Stimulated activated CD8-positive, alpha-beta memory T cell treated with anti-CD3 and anti-CD28 coated beads, Interleukin-15, amount 100 ng/mL, for 24 hours (primary cell): Measurements from ENCODE around the gene AJAP1.
"Not testable (repeated sequence)": the region's sequence is repeated elsewhere in the genome, so short reads cannot be mapped to it uniquely, and the experiment has no call there.

ENCODE experiments used
- DNase-seq: peaks from one replicate; pipeline ENCODE4 v3.0.0-alpha.2; 2020; ENCODE audit warnings: low read depth

The AJAP1 gene

GRCh38 chr1:4657960-4658541, 3.6 kb downstream of the AJAP1 start:
- DNase-seq: no peak

DNA sequence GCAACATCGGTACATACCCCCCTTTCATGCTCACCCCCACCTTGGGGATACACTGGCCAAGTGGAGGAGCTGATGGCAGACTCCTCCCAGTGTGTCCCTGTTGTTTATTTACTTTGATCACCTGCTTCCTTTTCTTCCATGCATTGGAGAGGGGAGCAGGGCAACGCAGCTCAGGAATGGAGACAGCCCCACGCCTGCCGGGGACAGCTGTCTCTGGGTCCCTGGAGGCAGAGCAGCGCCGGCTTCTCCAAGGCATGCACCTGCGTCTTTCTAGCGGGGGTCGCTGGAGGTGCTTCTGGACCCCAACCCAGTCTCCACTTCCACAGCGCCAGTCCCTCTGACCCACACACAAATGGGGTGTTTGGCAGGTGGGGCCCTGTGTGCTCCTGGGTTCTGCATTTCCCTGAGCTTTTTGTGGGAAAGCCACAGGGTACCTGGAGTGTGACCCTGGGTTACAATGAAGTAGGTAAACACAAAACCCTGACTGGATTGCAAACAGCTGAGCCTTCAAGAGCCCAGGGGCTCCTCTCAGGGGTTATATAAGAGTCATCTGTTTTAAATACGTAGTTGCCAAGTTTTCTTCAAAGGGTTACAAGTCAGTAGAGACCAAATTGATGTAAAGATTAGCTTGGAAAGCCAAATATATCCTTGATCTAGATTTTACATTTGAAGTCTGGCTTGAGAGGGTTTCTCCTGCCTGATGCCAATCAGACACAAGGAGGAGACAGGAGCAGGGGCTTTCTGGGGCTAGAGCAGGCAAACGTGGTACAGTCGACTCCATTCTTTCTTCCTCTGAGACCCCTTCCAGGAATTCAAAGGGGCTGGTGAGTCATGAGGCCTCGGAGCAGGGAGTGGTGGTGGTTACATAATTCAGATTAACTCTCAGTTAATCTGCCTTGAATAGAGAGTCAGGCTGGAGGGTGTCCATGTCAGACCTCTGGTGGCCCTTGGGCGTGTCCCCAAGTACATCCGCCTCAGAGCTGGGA, 4.5 kb downstream of the AJAP1 start:
- no peak for DNase-seq

DNA sequence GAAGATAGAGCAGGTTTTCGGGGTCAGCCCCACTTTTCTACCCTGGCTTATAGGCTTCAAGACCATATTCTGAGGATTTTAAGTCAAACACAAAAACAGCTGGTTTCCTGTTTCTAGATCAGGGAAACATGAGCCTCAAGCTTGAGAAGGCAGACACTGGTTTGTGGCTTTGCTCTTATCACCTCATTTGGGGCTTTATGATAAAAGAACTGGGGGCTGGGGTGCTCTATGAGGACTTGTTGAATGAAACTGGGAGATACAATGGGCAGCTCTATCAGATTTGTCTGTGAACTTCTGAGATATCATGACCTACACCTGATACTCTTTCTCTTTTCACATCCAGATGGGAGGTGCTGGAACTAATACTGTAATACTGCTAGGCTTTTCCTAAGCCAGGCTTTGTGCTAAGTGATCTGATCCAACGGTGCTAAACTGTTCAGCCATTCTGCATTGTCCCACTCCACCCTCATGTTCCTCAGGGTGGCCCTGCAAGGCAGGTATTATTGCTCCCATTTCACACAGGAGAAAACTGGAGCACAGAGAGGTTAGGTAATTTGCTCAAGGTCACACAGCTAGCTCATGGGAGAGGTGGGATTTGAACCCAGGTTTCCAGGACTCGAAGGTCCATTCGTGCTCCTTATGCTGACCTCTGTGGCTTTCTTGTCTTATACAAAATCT, 6.6 kb downstream of the AJAP1 start:
- DNase-seq: no peak

DNA sequence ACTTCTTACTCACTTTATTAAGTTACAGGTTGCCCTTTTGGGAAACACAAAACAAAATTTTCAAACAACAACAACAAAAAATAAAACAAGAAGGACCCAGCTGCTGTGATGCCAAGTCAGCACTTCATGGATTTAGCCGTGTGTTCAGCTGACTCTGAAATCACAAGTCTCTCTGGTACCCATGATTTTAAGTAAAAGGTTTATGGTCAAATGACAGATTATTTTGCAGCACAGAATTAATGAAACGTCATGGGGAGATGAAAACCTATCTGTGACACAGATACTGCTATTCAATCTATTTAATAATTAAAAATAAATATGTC, 7.1 kb downstream of the AJAP1 start:
- no peak for DNase-seq

DNA sequence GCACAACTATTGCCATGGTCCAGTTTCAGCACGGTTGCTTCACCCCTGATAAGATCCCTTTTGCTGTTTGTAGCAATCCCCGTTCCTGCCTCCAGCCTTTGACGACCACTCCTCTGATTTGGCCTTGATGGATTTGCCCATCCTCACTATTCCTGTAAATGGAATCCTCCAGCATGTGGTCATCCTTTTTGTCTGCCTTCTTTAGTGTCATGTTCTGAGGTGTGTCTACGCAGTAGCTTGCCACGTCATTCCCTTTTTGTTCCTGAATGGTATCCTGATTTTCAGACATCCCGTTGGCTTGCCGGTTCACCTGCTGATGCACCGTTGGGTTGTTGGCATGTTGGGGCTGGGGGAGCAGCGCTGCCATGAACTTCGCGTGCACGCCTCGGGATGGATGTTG, 7.8 kb downstream of the AJAP1 start:
- DNase-seq: no peak

GRCh38 chr1:4662723-4663122, 8.3 kb downstream of the AJAP1 start:
- DNase-seq: no peak

DNA sequence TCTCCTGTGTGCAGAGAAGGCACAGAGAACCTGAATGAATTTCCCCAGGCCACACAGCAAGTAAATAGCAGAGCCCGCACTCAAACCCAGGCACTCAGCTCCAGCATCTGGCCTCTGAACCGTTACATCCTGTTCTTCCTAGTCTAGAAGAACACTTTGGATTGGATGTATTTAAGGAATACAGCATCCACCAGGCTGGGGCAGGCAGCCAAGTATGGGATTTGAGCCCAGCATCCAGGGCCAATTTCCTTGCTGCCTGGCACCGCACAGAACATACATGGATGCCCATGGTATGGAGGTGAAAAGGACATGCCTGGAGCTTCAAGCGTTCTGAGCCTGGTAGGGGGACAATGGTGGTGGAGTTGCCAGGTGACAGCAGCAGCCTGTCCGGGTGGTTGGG, 9.7 kb downstream of the AJAP1 start:
- no peak for DNase-seq

DNA sequence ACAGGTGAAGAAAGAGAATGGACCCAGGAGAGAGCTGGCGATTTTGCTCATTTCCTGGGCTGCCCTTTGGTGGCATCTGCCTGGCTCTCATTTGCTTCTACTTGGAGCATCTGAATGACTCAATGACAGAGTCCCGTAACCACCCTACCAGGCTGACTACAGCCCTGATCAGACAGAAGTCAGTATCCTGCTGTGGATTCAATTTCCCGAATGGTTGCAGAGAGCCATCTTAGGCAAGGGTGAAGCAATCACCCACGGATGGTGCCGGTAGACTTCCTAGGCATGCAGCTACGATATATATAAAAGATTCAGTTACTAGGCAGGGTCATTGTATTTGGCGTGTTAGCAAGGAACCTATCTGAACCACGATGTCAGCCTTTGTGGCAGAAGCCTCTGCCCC, 10.2 kb downstream of the AJAP1 start:
- no peak for DNase-seq

DNA sequence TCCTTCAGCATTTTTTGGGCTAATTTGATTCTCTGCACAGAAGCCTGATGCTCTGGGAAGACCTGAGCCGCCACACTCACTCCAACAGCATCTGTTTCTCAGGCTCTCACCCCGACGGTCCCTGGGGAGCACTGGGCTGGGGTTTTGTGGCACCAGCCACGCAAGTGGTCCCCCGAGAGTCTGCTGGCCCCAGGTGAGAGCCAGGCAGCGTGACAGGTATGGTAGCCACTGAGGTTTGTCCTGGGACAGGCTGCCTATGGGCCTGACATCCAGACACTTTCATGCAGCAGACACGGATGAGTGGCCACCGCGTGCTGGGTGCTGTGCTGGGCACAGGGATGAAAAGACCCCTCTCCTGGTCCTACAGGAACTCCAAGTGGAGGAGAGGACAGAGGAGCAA, 11.0 kb downstream of the AJAP1 start:
- DNase-seq: no peak

DNA sequence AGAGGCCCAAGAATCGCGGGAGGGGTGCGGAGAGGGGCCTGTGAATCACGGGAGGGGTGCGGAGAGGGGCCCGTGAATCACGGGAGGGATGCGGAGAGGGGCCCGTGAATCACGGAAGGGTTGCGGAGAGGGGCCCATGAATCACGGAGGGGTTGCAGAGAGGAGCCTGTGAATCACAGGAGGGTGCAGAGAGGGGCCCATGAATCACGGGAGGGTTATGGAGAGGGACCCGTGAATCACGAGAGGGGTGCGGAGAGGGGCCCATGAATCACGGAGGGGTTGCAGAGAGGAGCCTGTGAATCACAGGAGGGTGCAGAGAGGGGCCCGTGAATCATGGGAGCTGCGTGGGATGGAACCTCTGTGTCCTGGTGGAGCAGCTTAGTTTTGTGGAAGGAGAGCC, 12.3 kb downstream of the AJAP1 start:
- DNase-seq: not testable (repeated sequence)

DNA sequence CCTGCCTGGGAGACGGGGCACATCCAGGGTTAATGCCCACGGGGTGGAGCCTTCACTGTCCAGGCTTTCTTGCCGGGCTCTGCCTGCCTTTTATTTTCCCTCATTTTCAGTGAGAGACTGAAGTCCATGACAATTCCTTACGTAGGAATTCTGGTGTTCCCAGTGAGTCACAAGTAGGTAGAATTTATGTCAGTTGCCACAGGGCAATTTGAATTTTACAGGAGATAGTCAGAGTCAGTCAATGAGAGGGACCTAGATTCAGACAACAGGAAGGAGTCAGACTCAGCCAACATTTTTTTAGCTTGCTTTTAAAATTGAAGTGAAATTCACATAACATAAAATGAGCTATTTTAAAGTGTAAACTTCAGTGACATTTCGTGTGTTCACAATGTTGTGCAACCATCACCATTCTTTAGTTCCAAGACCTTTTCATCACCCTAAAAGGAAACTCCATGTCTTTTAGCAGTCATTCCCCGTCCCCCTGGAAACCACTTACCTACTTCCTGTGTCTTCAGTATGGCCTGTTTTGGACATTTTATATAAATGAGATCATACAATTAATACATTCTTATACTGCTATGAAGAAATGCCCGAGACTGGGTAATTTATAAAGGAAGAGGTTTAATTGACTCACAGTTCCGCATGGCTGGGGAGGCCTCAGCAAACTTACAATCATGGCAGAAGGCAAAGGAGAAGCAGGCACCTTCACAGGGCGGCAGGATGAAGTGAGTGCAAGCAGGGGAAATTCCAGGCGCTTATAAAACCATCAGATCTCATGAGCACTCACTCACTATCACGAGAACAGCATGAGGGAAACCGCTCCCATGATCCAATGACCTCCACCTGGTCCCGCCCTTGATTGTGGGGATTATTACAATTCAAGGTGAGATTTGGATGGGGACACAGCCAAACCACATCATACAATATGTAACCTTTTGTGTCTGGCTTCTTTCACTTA, 14.6 kb downstream of the AJAP1 start:
- no peak for DNase-seq

DNA sequence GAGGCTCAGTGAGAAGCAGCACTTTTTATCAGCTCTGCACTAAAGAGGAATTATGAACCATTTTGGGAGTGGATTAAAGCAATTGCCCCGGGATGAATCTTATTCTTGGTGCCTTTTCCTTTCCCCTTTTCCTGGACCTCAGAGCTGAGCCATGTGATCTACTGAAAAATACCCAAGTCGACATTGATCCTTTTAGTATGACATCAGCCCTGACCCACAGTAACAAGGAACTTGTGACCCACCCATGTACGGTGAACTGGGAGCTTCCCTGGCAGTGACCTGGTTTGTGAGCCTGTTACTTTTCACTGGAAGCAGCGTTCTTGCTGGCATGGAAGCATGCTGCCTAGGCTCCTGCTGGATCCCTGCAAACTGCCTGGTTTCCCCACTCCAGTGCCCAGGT, 15.9 kb downstream of the AJAP1 start:
- DNase-seq: no peak

DNA sequence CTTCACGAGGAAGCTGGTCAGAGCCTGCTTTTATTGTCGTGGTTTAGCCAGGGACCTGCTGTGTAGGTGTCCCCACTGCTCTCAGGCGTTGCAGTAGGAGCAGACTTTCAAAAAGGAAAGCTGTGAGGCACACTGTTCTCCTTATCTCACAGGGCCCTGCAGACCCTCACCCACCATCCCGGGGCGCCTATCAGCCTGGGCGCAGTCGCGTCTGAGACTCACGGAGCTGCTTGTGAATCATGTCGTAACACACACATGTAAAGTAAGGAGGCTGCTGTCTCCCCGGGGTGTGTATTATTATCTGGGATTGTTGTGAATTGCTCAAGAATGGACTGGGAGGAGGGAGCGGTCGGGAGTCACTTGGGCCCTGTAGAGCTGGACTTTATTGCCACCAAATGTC, 17.4 kb downstream of the AJAP1 start:
- no peak for DNase-seq

DNA sequence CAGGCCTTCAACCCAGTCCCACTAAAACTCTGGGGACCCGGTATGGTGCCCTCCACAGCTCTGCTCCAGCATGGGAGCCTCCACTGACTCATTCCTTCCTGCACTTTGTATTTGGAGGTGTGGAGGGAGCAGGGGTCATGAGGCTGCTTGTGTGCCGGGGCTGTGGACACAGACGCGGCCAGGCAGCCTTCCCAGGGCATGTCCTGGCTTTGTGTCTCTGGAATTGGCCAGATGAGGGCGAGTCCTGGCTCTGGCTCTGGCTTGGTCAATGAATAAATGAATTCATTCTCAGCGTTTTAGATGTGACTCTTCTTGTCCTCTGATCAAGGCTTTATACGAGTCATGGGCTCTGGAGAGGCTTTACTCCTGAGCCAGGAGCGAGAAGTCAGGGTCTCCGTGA, 19.1 kb downstream of the AJAP1 start:
- DNase-seq: no peak

- no peak for DNase-seq
These were observed 19.7 kb downstream of the AJAP1 start for GRCh38 chr1:4674117-4674516.

DNA sequence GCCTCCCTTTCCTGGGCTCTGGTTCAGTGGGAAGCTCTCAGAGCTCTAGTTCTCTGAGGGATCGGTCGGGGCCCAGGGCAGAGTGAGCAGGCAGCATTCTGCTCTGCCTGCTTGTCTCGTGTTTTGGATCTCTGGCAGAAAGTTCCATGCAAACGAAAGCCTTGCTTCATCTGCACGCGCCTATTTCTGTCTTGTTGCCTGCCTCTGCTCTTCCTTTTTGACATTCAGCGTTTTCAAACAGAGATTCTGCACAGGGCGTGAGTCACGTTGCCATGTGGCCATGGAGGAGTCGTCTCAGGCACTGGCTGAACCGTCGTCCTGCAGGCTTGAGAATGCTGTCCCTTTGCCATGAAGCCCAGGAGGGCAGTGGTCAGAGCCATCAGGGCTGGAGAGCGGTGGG, 20.3 kb downstream of the AJAP1 start:
- DNase-seq: no peak

GRCh38 chr1:4675454-4676186, 21.2 kb downstream of the AJAP1 start:
- no peak for DNase-seq

DNA sequence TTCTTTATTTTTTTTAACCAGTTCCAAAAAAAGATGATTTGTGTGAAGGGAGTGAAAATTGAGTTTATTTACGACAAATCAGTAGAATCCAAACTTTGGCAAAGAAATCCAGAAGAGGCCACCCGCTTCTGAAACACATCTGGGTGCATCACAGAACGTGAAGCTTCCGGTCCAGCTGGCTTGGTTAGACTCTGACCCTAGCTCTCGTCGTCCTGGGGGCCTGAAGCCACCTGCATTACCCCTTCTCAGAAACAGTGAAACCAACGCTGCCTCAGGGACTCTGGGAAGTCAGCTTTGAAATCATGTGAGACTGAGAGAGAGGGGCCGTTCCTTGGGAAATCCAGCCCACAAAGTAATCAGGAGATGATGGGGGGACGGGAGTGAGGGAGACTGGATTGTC, 21.8 kb downstream of the AJAP1 start:
- no peak for DNase-seq

GRCh38 chr1:4677608-4678007, 23.2 kb downstream of the AJAP1 start:
- no peak for DNase-seq

DNA sequence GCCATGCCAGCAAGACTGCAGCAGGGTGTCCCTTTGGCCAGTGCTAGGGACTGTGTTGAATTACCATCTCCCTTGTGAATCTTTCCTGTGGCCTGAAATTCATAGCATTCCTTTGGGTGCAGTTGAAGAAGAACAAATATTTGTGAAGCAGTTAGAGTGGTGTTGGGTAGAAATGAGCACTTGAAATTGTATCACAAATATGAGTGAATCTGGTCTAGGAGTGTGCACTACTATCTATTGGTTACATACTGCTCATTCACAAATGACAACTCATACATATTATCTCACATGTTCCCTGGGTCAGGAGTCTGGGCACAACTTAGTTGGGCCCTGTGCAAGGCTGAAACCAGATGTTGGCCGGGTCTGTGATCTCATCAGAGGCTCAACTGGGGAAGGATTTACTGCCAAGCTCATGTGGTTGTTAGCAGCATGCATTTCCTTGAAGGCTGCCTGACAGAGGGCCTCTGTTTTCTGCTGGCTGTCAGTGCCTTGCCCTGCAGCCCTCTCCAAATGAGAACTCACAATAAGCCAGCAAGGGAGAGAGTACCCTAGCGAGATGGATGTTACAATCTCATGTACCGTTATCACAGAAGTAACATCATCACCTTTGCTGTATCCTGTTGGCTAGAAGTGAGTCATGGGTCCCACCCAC, 23.8 kb downstream of the AJAP1 start:
- DNase-seq: no peak

DNA sequence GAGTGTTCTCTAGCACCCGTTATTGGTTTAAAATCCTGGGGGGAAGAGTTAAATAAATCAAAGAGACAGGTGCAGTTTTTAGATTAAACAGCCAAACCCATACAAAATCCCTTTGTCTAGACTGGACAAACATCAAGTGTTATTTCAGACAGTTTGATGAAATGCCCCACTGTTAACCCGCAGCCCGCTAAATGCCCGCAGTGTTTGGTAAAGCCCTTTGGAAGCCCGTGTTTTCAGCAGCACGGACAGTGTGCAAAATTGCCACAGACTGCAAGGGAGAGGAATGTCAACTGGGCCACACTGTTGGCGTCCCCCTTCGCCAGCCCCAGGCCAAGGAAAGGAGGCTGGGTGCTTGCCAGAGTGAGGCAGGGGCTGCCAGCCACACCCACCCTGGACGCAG, 26.6 kb downstream of the AJAP1 start:
- DNase-seq: no peak
